C4-2B (cell line): ENCODE results near the gene ACER3.

Experiments
- CTCF ChIP-seq: fragments of 450-650 bp; conservative IDR thresholded peaks from 2 replicates; pipeline ENCODE4 v1.5.1; 2017; ENCODE audit warnings: mild to moderate bottlenecking
- ZFX ChIP-seq: fragments of 450-650 bp; IDR thresholded peaks from 2 replicates; pipeline ENCODE4 v1.6.1; 2017

GRCh38 chr11:76972051-76972450, 111.3 kb downstream of the ACER3 start:
- TF ChIP-seq CTCF (no peak), ZFX (no peak)
